Astrocyte (in vitro differentiated cells and primary cell): ENCODE measurements around the gene CD68.
A peak's percentile ranks its signal among the peaks of the same experiment; 100 is the strongest.

Experiments
- CTCF ChIP-seq: IDR thresholded peaks from 2 replicates; pipeline ENCODE4 v1.5.1; 2011; ENCODE audit warnings: low read depth, mild to moderate bottlenecking, inconsistent platforms, low read length, moderate library complexity; ENCODE audit not compliant: insufficient read depth
- EZH2 ChIP-seq: IDR thresholded peaks from 2 replicates; pipeline ENCODE4 v1.6.1; 2012; ENCODE audit warnings: mild to moderate bottlenecking, low read length, inconsistent platforms; ENCODE audit not compliant: insufficient read depth

DNA sequence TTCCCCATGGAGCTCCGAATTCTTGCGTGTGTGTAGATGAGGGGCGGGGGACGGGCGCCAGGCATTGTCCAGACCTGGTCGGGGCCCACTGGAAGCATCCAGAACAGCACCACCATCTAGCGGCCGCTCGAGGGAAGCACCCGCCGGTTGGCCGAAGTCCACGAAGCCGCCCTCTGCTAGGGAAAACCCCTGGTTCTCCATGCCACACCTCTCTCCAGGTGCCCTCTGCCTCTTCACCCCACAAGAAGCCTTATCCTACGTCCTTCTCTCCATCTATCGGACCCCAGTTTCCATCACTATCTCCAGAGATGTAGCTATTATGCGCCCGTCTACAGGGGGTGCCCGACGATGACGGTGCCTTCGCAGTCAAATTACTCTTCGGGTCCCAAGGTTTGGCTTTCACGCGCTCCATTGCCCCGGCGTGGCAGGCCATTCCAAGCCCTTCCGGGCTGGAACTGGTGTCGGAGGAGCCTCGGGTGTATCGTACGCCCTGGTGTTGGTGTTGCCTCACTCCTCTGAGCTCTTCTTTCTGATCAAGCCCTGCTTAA is 18.3 kb upstream of the CD68 start:
- peak; percentile 68 for TF ChIP-seq CTCF
- TF ChIP-seq EZH2 = no peak
